T follicular helper cell (primary cell): ENCODE data around the gene AP3B1.
"Not testable (repeated sequence)": the region's sequence is repeated elsewhere in the genome, so short reads cannot be mapped to it uniquely, and the experiment has no call there.

Source experiments
- DNase-seq: peaks from one replicate; pipeline ENCODE4 v3.0.0-alpha.2; 2020; ENCODE audit warnings: low read depth

The AP3B1 gene

GRCh38 chr5:78157001-78157400 is 137.5 kb downstream of the AP3B1 start:
- no peak for DNase-seq

- DNase-seq: no peak
Measured at GRCh38 chr5:78151594-78152271, 142.8 kb downstream of the AP3B1 start.

GRCh38 chr5:78137290-78137689 is 157.2 kb downstream of the AP3B1 start:
- no peak for DNase-seq

GRCh38 chr5:78133423-78133822 is 161.1 kb downstream of the AP3B1 start:
- no peak for DNase-seq

GRCh38 chr5:78132507-78132906 is 162.0 kb downstream of the AP3B1 start:
- DNase-seq: no peak

GRCh38 chr5:78129597-78129996 is 164.9 kb downstream of the AP3B1 start:
- DNase-seq: no peak

GRCh38 chr5:78127875-78128274 is 166.6 kb downstream of the AP3B1 start:
- DNase-seq: no peak

GRCh38 chr5:78126536-78126935 is 168.0 kb downstream of the AP3B1 start:
- no peak for DNase-seq

GRCh38 chr5:78116167-78116566 is 178.3 kb downstream of the AP3B1 start:
- no peak for DNase-seq

- DNase-seq: no peak
Measured at GRCh38 chr5:78113689-78114264, 180.7 kb downstream of the AP3B1 start.

GRCh38 chr5:78112931-78113330 is 181.6 kb downstream of the AP3B1 start:
- no peak for DNase-seq

GRCh38 chr5:78109891-78110324 is 184.6 kb downstream of the AP3B1 start:
- DNase-seq: no peak

GRCh38 chr5:78108564-78108963 is 185.9 kb downstream of the AP3B1 start:
- DNase-seq: no peak

- DNase-seq: no peak
Measured at GRCh38 chr5:78103232-78103918, 191.1 kb downstream of the AP3B1 start.

GRCh38 chr5:78102500-78102899 is 192.0 kb downstream of the AP3B1 start:
- DNase-seq: no peak

- no peak for DNase-seq
Measured at GRCh38 chr5:78095125-78095524, 199.4 kb downstream of the AP3B1 start.

GRCh38 chr5:78090002-78090401 is 204.5 kb downstream of the AP3B1 start:
- no peak for DNase-seq

- DNase-seq: no peak
Measured at GRCh38 chr5:78078858-78079257, 215.6 kb downstream of the AP3B1 start.

- no peak for DNase-seq
Measured at GRCh38 chr5:78077369-78078068, 217.0 kb downstream of the AP3B1 start.

GRCh38 chr5:78076351-78076750 is 218.1 kb downstream of the AP3B1 start:
- DNase-seq: no peak

GRCh38 chr5:78075301-78075700 is 219.2 kb downstream of the AP3B1 start:
- DNase-seq: no peak

GRCh38 chr5:78070691-78071090 is 223.8 kb downstream of the AP3B1 start:
- DNase-seq: not testable (repeated sequence)

GRCh38 chr5:78067581-78067980 is 226.9 kb downstream of the AP3B1 start:
- not testable (repeated sequence) for DNase-seq
